GM21390 (cell line): Measurements from ENCODE around the gene RFESD.

Experiments
- ATAC-seq: cut with Tn5 transposase; IDR thresholded peaks from one replicate; pipeline ENCODE4 v1.9.1; 2021; ENCODE audit not compliant: unreplicated experiment

RFESD gene

GRCh38 chr5:95660060-95660459 is 13.5 kb downstream of the RFESD start:
- no peak for ATAC-seq

GRCh38 chr5:95662946-95663345 is 16.4 kb downstream of the RFESD start:
- ATAC-seq, result no peak

- no peak for ATAC-seq
Observed at GRCh38 chr5:95664204-95664786, 17.7 kb downstream of the RFESD start.

GRCh38 chr5:95667061-95667618 is 20.6 kb downstream of the RFESD start:
- no peak for ATAC-seq

GRCh38 chr5:95667678-95668077 is 21.1 kb downstream of the RFESD start:
- ATAC-seq, result no peak

- ATAC-seq, result no peak
Observed at GRCh38 chr5:95668216-95668615, 21.6 kb downstream of the RFESD start.

- ATAC-seq, result no peak
Observed at GRCh38 chr5:95668728-95669127, 22.2 kb downstream of the RFESD start.

GRCh38 chr5:95669540-95669939 is 23.0 kb downstream of the RFESD start:
- ATAC-seq, result no peak

GRCh38 chr5:95669985-95670384 is 23.4 kb downstream of the RFESD start:
- no peak for ATAC-seq

- ATAC-seq, result no peak
Observed at GRCh38 chr5:95670568-95670967, 24.0 kb downstream of the RFESD start.

GRCh38 chr5:95671826-95672225 is 25.2 kb downstream of the RFESD start:
- no peak for ATAC-seq

- ATAC-seq, result no peak
Observed at GRCh38 chr5:95672641-95673040, 26.1 kb downstream of the RFESD start.

GRCh38 chr5:95673081-95673480 is 26.5 kb downstream of the RFESD start:
- ATAC-seq, result no peak

GRCh38 chr5:95682891-95683290 is 36.3 kb downstream of the RFESD start, which contains the start of gene SPATA9:
Gene SPATA9, minus strand, starts transcription at chr5:95682991. Its CDS starts 137 bp downstream, at chr5:95682854.
- no peak for ATAC-seq

- no peak for ATAC-seq
Observed at GRCh38 chr5:95684361-95684760, 37.8 kb downstream of the RFESD start.

GRCh38 chr5:95686651-95687050 is 40.1 kb downstream of the RFESD start:
- no peak for ATAC-seq

GRCh38 chr5:95689680-95690079 is 43.1 kb downstream of the RFESD start:
- ATAC-seq, result no peak

GRCh38 chr5:95690333-95690732 is 43.8 kb downstream of the RFESD start:
- no peak for ATAC-seq

GRCh38 chr5:95697781-95698681 is 51.5 kb downstream of the RFESD start:
- no peak for ATAC-seq

- no peak for ATAC-seq
Observed at GRCh38 chr5:95699337-95699736, 52.8 kb downstream of the RFESD start.

GRCh38 chr5:95701074-95701473 is 54.5 kb downstream of the RFESD start:
- ATAC-seq, result no peak

- ATAC-seq, result no peak
Observed at GRCh38 chr5:95704150-95704549, 57.6 kb downstream of the RFESD start.
